ENCODE measurements around the gene ENDOD1.

Gene ENDOD1

GRCh38 chr11:95166781-95167180 lies 77.1 kb downstream of the ENDOD1 start:
- DNase-seq (ENCODE audit: low read depth): no peak
- no peak overlapping the region for H3K4me3 ChIP-seq (ENCODE audit: low read depth, low read length)
- TF ChIP-seq MYC (IDR thresholded peaks at IDR 0.05; ENCODE audit: low read depth, low read length) (no peak), CTCF (IDR thresholded peaks at IDR 0.05; ENCODE audit: low read depth, low read length) (no peak), POLR2A (IDR thresholded peaks at IDR 0.05; ENCODE audit: extremely low read depth, insufficient read length) (no peak)
- TF ChIP-seq, protein P1, sequence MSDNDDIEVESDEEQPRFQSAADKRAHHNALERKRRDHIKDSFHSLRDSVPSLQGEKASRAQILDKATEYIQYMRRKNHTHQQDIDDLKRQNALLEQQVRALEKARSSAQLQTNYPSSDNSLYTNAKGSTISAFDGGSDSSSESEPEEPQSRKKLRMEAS (IDR thresholded peaks at IDR 0.05; ENCODE audit: low read depth, low read length): no peak

DNA sequence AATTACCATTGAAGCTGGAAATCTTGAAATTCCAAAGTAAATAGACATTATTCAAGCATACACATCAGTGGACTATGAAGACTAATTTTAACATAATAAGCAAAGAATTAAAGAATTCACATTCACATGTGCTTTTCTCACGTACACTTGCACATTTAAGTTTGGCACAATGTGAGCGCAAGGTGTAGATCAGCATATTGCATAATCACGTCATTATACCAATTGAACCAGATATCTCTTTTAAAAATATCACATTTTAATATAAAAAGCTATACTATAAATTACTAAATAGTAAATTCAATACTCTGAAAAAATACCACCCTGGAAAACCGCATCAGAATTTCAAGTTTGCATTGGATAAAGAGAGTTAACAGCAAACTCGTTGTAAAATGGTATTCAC lies 80.6 kb downstream of the ENDOD1 start:
- no peak for DNase-seq (ENCODE audit: low read depth)
- TF ChIP-seq MYC (IDR thresholded peaks at IDR 0.05; ENCODE audit: low read depth, low read length) (no peak), POLR2A (IDR thresholded peaks at IDR 0.05; ENCODE audit: extremely low read depth, insufficient read length) (no peak)
- no peak overlapping the region for H3K4me3 ChIP-seq (ENCODE audit: low read depth, low read length)

DNA sequence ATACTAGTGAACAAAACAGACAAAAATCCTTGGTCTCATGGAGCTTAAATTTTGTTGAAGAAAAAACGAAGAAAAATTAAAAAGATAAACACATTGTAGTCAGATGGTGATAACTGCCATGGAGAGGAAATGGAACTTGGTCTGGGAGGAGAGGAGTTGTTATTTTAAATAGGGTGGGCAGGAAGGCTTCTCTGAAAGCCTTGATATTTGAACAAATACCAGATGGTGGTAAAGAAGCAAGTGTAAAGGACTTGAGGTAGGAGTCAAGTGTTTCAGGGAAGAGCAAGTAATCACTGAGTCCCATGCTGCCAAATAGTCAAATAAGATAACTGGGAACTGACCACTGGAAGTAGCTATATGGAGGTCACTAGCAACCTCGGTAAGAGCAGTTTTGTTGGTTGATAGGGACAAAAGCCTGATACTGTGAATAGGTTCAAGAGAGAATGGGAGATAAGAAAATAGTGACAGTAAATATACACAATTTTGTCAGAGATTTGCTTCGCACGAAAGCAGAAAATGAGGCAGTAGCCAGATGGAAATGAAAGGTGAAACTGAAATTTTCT lies 86.3 kb downstream of the ENDOD1 start:
- TF ChIP-seq, protein P1 (IDR thresholded peaks at IDR 0.05; ENCODE audit: low read depth, low read length): no peak
- TF ChIP-seq POLR2A (IDR thresholded peaks at IDR 0.05; ENCODE audit: extremely low read depth, insufficient read length): no peak
- no peak for TF ChIP-seq CTCF (IDR thresholded peaks at IDR 0.05; ENCODE audit: low read depth, low read length)
- TF ChIP-seq MYC (IDR thresholded peaks at IDR 0.05; ENCODE audit: low read depth, low read length): no peak
- H3K4me3 ChIP-seq (ENCODE audit: low read depth, low read length): no peak overlapping the region
- DNase-seq (ENCODE audit: low read depth): no peak

All from NB4 (cell line).